GM18508 (cell line): ENCODE data around the gene AMMECR1.
"Not testable (repeated sequence)": the region's sequence is repeated elsewhere in the genome, so short reads cannot be mapped to it uniquely, and the experiment has no call there.

Experiments used
- ATAC-seq: cut with Tn5 transposase; IDR thresholded peaks from one replicate; pipeline ENCODE4 v1.9.1; 2021; ENCODE audit warnings: moderate number of reproducible peaks; ENCODE audit not compliant: insufficient read depth, unreplicated experiment

The AMMECR1 gene

GRCh38 chrX:110265661-110266060, 52.2 kb downstream of the AMMECR1 start:
- no peak for ATAC-seq

GRCh38 chrX:110259117-110259516, 58.8 kb downstream of the AMMECR1 start:
- no peak for ATAC-seq

GRCh38 chrX:110258552-110258951, 59.3 kb downstream of the AMMECR1 start:
- no peak for ATAC-seq

- ATAC-seq: no peak
These were observed 60.0 kb downstream of the AMMECR1 start for GRCh38 chrX:110257889-110258288.

GRCh38 chrX:110252711-110253110, 65.2 kb downstream of the AMMECR1 start:
- no peak for ATAC-seq

- ATAC-seq: no peak
These were observed 65.9 kb downstream of the AMMECR1 start for GRCh38 chrX:110251961-110252360.

- ATAC-seq: no peak
These were observed 66.4 kb downstream of the AMMECR1 start for GRCh38 chrX:110251526-110251925.

- no peak for ATAC-seq
These were observed 67.0 kb downstream of the AMMECR1 start for GRCh38 chrX:110250847-110251246.

GRCh38 chrX:110248578-110248977, 69.3 kb downstream of the AMMECR1 start:
- no peak for ATAC-seq

- no peak for ATAC-seq
These were observed 72.9 kb downstream of the AMMECR1 start for GRCh38 chrX:110245011-110245410.

- ATAC-seq: no peak
These were observed 75.5 kb downstream of the AMMECR1 start for GRCh38 chrX:110242371-110242770.

GRCh38 chrX:110241816-110242215, 76.1 kb downstream of the AMMECR1 start:
- ATAC-seq: no peak

GRCh38 chrX:110238259-110238658, 79.6 kb downstream of the AMMECR1 start:
- ATAC-seq: not testable (repeated sequence)

- ATAC-seq: not testable (repeated sequence)
These were observed 86.4 kb downstream of the AMMECR1 start for GRCh38 chrX:110231485-110231884.

GRCh38 chrX:110229497-110230111, 88.3 kb downstream of the AMMECR1 start:
- not testable (repeated sequence) for ATAC-seq

- ATAC-seq: no peak
These were observed 89.4 kb downstream of the AMMECR1 start for GRCh38 chrX:110228453-110228852.

- no peak for ATAC-seq
These were observed 91.0 kb downstream of the AMMECR1 start for GRCh38 chrX:110226931-110227330.

GRCh38 chrX:110224926-110225617, 92.8 kb downstream of the AMMECR1 start:
- ATAC-seq: no peak

GRCh38 chrX:110222497-110223257, 95.2 kb downstream of the AMMECR1 start:
- ATAC-seq: no peak

- no peak for ATAC-seq
These were observed 98.0 kb downstream of the AMMECR1 start for GRCh38 chrX:110219920-110220319.

- no peak for ATAC-seq
These were observed 99.3 kb downstream of the AMMECR1 start for GRCh38 chrX:110218591-110218990.
